HG03196 (cell line): ENCODE results near the gene NUDCD3.

Experiments used
- ATAC-seq: cut with Tn5 transposase; IDR thresholded peaks from one replicate; pipeline ENCODE4 v1.9.1; 2021; ENCODE audit not compliant: unreplicated experiment

The NUDCD3 gene

DNA sequence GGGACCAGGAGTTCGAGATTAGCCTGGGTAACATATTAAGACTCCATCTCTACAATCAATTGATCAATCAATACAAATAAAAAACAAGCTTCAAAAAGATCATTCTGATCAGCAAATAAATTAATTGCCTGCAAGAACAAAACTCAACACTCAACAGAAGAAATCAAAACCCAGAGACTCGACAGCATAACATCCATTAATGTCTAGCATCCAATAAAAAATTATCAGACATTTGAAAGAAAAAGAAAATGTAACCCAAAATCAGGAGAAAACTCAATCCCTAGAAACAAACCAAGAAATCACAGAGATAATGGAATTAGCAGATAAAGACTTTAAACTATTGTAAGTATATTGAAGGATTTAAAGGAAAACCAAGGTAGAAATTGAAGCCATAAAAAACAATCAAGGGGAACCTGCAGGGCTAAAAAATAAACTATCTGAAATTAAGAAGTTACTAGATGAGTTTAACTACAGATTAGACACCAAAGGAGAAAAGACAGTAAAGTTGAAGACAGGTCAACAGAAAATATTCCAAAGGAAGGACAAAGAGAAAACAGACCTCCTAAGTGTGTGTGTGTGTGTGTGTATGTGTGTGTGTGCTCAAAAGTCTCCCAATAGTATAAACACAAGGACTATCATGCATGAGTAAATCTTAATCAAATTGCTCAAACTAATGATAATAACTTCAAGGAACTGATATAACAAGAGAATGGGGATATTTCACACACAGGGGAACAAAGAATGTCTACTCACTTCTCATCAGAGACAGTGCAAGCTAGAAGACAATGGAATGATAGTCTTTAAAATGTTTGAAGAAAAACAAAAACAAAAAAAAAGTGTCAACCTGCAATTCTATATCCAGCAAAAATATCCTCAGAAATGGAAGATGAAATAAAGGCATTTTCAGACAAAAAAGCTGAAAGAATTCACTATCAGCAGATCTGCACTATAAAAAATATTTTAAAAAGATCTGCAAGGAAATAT, 7.7 kb downstream of the NUDCD3 start:
- ATAC-seq: no peak

DNA sequence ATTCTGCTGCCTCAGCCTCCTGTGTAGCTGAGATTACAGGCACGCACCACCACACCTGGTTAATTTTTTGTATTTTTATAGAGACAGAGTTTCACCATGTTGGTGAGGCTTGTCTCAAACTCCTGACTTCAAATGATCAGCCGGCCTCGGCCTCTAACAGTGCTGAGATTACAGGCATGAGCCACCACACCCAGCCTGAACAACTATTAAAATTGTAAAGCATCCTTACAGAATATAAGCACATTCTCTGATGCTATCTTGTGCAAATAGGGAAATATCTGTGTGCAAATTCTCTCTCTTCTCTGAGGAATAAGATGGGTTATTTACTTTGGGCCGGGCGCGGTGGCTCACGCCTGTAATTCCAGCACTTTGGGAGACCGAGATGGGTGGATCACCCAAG, 12.5 kb downstream of the NUDCD3 start:
- ATAC-seq: no peak

DNA sequence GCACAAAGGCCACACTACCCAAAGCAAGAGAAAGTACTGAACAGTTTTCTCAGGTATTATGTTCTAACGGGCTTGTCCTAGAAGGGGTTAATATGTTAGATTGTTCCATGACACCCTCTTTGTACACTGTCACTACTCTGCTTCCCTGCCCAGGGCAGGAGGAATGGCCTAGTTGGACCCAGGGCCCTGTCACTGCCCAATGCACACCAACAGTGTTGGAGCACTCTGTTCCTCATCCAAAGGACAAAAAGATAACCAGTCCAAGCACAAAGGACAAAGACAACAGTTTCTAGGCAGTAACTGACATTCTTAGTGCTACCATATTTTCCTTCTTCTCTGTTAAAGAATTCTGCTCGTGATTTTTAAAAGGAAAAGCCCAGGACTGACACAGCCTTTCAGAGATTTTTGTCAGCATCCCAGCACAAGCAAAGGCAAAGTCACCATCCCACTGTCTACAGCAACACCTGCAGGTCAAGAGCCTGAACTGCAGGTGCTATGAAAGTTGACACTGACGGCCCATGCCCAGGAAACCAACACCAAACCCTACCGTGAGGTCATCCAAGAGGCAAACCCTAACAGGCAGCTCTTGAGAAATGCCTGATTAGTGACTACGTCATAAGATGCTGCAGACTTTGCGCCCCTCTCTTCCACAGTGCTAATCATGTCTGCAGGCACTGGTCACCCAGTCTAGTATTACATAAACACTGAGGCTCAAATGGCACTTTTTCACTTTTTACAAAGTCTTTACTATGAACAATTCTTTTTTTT, 13.2 kb downstream of the NUDCD3 start:
- ATAC-seq: no peak

DNA sequence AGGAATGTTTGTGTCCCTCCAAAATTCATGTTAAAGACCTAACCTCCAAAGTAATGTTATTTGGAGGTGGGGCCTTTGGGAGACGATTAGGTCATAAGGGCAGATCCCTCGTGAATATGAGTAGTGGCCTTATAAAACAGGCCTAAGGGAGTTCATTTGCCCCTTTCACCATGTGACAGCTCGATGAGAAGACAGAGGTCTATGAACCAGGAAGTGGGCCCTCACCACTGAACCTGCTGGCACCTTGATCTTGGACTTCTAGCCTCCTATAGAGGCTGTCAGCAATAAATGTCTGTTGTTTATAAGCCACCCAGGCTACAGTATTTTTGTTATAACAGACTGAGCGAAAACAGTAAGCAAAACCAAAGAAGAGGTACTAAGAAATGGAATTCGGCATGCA, 14.1 kb downstream of the NUDCD3 start:
- no peak for ATAC-seq

DNA sequence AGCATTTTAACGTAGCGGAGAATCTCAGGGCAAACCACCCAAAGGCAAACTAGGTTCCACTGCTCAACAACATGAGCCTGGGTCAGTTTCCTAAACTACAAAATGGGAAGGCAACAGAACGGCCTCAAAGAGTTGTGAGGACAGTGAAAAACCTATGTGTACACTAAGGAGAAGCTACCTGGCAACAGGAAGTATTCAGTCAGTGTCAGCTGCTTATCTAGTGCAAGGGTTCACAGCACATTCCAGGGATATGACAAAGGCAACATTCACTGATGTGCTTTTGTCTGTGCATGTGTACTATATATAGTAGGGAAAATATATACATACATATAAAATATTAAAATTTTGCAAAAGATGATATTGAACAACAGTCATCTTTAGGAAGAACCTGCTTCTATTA, 17.2 kb downstream of the NUDCD3 start:
- no peak for ATAC-seq

DNA sequence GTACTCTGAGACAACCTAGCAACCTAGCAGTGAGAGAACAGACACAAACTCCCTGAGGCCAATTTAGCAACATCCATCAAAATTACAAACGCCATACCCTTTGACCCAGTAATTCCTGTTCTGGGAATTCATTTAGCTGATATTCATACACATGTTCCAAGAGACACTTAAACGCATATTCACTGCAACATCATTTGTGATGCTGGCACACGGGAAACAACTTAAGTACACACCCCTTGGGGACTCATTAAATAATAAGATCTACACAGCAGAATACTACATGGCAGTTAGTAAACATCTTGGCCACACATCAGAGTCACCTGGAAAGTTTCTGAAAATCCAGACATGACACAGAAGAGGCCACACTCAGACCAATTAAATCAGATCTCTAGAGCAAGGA, 17.6 kb downstream of the NUDCD3 start:
- no peak for ATAC-seq

DNA sequence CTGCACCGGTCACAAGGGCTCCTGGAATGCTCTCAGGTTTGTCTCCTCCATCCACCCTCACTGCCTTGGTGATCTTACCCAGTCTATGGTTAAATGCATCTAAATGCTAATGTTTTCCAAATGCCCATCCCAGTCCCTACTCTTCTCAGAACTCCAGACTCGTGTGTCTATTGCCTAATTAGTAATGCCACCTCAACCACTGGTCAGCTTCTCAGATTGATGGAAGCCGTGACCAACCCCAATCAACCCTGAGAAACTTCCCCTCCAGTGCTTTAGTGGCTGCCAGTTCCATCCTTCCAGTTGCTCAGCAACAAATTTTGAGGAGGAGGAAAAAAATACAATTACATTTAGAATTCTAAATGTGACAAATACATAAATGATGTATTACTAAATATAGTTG, 18.6 kb downstream of the NUDCD3 start:
- ATAC-seq: no peak

DNA sequence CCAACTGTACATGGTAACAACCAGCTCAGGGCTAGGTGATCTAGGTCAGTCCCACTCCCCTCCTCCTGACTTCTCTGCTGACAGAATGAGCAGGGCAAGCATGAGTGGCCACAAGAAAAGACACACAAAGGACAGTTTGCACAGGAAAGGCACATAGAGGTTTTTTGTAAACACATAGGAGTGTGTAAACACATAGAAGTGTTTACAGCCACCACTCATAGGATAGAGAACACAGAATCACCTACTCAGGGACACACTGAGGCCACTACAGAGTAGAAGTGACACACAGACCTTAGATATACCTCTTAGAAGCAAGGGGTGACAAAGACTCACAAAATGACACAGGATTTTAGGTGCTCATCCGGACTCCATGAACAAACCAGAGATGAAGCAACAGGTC, 19.0 kb downstream of the NUDCD3 start:
- no peak for ATAC-seq

DNA sequence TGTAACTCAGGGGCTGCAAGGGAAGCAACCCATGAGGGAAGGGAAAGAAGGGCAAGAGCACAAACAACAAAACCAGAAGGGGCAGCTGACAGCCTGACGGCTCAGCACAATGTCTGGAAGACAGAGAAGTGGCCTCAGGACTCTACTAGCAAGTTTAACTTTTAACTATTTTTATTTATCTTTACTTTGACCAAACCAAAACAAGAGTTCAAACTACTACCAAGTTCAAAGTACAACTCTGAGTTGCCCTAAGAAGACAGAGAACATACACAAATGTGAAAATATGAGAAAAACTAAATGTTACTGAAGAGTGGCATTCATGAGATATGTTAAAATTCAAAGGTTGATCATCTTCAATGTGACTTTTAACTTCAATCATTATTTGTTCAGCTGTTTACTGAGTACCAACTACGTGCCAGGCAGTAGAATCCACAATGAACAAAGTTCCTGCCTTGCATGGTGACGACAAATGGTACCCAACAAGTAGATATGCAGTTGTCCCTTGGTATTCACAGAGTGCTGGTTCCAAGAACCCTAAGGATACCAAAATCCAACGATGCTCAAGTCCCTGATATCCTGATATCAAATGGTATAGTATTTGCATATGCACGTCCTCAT, 19.7 kb downstream of the NUDCD3 start:
- ATAC-seq: no peak

DNA sequence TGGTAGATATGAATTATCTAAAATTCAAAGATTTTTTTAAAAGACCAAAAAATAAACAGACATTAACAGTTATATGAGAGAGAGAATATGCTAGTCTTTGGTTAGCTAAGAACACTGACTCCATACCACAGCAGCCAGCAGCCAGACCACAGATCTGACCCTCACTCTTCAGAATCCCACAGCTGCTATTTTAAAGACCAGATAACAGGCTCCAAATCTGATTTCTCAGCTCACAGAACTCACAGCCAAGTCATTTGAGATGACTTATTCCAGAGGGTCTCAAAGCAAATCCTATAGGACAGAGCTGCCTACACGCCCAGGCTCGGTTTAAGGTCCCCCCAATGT, 20.4 kb downstream of the NUDCD3 start:
- no peak for ATAC-seq

DNA sequence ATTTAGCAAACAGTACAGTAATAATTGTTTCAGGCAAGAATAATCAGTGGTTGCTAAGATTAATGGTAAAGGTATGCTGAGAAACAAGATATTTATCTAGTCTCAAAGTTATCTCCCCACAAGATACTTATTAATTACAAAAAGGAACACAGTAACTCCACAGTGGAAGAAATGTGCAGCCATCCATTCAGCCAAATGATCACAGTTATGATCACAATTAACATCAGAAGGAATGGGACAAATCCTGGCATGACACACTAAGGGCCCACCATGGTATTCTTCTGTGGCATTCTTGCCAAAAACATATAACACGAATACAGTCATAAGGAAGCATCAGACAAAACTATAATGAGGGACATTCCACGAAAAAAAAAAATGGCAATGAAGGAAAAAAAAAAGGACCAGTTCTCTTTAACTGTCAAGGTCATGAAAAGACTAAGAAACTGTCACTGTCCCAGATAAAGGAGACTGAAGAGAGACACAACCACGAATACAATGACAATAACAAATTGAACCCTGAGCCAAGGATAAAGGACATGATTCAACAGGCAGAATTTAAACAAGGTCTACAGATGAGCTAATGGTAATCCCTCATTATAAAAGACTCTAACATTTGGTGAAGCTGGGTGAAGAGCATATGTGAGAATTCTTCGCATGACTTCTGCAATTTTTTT, 20.9 kb downstream of the NUDCD3 start:
- ATAC-seq: no peak

DNA sequence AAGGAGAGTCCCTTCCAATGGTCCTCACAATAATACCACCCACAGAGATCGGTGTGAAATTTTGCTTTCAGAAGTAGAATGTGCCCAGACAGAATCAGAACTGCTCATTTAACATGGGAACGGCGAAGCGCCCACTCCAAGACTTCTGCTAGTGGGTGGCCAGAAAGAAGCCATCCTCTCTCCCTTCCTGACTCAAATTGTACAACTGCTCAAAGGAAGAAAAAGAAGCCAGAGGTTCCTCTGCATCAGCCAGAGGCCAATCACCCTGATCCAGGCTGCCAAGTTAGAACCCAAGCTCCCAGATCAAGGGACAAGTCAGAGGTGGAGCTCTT, 23.3 kb downstream of the NUDCD3 start:
- ATAC-seq: no peak

DNA sequence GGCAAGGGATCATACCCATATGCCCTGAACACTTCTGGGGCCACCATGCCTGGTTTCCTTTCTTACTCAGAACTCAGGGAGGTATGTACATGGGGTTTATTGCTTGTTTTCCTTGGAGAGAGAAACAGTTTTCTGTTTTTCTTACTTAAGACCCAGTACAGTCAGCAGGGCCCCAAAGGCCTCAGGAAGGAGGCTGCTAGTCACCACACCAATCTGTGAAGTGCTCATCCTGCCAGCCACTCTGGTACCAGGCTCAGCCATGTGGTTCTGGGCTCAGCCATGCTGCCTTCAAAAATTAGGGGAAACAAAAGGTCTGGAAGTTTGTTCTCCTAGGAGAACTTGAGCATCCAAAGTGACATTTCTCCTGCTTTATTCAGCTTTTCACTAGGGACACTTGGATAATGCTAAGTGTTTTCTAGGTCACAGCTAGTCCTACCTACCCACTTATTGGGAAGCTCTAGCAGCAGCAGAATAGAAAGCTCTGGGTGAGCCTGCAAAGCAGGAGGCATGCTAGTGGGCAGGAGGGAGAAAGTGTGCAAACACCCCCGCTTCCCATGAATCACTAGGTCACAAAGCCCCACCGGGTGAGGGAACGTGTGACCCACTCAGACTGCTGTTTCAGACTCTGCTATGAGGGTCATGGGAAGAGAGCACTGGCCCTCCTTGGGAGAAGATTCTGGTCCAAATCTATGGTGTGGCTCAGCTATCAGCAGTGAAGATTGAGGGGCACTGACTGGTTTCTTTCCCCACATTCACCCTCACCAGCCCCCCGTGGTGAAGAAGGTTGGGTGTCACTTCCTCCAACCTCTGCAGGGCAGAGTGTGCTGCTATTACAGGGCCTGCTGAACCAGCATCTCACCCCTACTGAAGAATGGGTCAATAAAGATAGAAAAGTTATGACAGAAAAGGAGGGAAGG, 23.9 kb downstream of the NUDCD3 start:
- no peak for ATAC-seq

DNA sequence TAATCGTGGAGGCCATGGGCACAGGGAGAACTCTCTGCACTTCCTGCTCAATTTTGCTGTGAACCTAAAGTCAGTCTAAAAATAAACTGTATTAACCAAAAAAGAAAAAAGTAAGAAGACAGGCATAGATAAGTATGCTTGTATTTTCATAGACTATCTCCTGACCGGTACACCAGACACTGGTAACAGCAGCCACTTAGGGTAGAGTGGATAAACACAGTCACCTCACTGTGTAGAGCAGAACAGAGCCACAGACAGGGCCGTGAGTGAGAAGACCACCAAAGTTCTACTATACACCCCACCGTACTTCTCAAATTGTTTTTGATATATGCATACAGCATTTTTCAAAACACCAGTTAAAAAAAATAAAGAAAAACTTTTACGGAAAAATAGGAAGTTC, 25.0 kb downstream of the NUDCD3 start:
- ATAC-seq: no peak

DNA sequence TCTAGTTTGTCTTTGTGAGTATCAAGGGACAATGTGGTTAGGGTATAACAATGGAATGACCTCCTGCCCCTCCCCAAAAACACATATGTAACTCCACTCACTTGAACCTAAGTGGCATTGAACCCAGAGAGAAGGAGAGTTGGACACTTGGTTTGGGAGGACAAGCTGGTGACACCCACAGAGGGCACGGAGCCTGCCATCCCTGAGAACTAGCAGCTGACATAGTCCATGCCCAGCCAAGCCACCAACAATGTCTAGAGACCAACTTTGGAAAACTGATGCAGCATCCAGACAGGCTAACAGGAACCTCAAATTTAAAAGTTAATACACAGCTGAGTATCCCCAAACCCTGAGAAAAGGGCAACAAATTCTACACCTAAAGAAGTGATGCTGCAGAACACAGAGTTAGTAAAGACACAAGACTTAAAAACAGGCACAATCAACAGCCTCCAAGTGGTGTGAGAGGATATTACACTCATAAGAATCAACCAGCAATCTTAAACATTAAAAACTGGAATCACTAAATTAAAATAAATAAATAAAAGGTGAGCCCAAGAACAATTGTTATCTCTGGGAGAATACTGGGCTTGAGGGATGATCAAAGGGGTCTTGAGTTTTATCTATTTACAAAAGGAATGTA, 27.2 kb downstream of the NUDCD3 start:
- ATAC-seq: no peak

DNA sequence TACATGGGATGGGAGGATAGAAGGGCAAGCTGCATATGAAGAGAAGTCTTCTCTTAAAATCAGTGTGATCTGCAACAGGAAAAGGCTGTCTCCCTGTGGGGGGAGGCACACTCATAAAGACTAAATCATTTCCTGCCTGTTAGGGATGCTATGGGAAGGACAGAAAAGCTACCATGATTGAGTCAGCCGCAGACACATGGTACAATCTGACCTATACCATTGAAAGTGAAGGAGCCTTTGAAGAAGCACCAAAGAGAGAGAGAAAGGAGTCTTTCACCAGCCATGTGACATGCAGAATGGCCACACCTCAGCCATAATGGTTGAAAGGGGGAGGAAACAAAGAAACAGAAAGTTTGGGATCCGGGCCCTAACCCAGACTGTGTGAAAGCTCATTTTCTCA, 29.1 kb downstream of the NUDCD3 start:
- no peak for ATAC-seq

DNA sequence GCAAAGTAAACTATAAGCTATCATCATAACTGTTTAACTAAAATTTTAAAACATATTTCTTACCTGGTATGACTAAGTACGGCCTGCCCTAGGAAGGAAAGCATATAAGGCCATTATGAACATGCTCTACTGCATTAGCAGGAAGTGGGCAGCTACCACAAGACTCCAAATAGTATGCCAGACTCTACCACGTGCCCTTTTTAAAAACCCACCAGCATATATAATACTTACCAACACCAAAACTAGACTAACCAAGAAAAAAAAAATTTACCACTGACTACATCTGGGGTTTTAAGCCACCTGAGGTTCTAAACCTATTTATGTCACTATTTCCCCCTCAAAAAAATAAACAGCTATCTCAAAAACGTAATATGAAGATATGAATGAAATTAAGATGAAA, 30.1 kb downstream of the NUDCD3 start:
- peak; percentile 96 for ATAC-seq

DNA sequence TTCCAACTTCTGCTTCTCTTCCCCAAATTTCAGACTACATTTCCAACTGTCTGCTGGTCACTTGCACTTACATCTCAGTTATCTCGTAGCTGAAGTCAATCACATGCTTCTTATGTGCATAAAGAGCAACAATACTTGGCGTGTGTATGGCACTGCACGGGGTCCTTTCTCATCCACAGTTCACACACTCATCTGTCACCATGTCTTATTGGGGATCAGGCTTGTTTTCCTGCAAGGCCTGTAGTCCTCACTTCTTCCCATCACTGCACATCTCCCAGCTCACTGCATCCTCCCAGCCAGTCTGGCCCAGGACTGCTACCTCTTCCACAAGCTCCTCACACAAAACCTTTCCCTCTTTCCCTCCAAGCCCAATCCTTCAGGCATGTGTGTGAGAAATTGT, 35.3 kb downstream of the NUDCD3 start:
- no peak for ATAC-seq

DNA sequence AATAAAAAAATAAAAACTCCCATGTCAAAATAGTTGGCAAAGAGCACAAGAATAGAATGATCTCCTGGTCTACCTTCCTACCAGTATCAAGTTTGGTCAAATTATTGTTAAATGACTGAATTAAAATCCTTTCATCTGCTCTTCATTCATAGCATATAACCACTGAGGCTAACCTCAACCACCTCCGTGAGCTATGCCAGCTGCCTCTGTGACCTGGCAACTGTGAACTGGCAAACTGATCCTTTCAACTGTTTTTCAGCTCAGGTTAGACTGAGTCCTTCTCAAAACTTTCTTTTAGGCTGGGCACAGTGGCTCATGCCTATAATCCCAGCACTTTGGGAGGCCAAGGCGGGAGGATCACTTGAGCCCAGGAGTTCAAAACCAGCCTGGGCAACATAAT, 36.1 kb downstream of the NUDCD3 start:
- ATAC-seq: no peak

DNA sequence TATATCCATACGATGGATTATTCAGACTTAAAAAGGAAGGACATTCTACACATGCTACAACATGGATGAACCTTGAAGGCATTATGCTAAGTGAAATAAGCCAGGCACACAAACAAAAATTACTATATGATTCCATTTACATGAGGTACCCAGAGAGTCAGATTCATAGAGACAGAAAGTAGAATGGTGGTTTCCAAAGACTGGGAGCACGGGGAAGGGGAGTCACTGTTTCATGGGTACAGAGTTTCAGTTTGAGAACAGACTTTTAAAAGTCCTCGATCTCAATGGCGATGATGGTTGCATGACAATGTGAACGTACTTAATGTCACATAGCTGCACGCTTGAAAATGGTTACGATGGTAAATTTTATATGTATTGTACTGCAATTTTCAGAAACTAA, 39.3 kb downstream of the NUDCD3 start:
- no peak for ATAC-seq
